Nephron progenitor cell (in vitro differentiated cells): Measurements from ENCODE around the gene RNF13.

Source experiments
- DNase-seq: peaks from one replicate; pipeline ENCODE4 v3.0.0; 2021
- H3K27ac Mint-ChIP-seq: 2 replicates; pipeline ENCODE4 v1.8.0; 2021; ENCODE audit warnings: mild to moderate bottlenecking, moderate library complexity, mixed read lengths
- H3K27me3 Mint-ChIP-seq: 2 replicates; pipeline ENCODE4 v1.8.0; 2021; ENCODE audit warnings: mild to moderate bottlenecking, low read depth, mixed read lengths; ENCODE audit not compliant: poor library complexity
- H3K36me3 Mint-ChIP-seq: 2 replicates; pipeline ENCODE4 v1.8.0; 2021; ENCODE audit warnings: low read depth, mixed read lengths
- H3K4me1 Mint-ChIP-seq: 2 replicates; pipeline ENCODE4 v1.8.0; 2021; ENCODE audit warnings: mixed read lengths
- H3K4me3 Mint-ChIP-seq: 2 replicates; pipeline ENCODE4 v1.8.0; 2021; ENCODE audit warnings: mild to moderate bottlenecking, moderate library complexity, mixed read lengths
- H3K9me3 Mint-ChIP-seq: 2 replicates; pipeline ENCODE4 v1.8.0; 2021; ENCODE audit warnings: mild to moderate bottlenecking, moderate library complexity, mixed read lengths
- TF ChIP-seq, protein P1 (sequence below): fragments of 200-600 bp; sonication (generic); IDR thresholded peaks from 2 replicates; pipeline ENCODE4 v1.5.0; 2021; ENCODE audit warnings: antibody characterized with exemption

Gene RNF13

DNA sequence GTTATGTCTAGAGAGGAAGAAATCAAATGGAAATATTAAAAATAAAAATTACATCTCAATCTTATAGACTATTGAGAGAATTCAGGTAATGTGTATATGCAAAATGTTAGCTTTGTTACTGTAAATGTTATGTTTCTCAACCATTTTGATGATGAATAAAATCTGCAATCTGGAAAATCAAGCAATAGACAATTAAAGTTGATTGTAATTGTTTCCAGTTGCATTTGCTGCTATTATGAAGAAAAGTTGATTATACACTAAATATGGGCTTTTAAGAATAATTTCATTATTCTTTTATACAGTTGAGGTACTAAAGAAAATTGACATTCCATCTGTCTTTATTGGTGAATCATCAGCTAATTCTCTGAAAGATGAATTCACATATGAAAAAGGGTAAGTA is 88.8 kb downstream of the RNF13 start:
- Mint-ChIP-seq H3K36me3 (peaks cover 4% of the 10 kb centered on the region), H3K9me3 (no peaks in the 10 kb centered on the region), H3K27ac (no peak overlapping the region), H3K4me3 (no peak overlapping the region), H3K4me1 (no peaks in the 10 kb centered on the region), H3K27me3 (peaks cover 3% of the 10 kb centered on the region)
- TF ChIP-seq, protein P1, sequence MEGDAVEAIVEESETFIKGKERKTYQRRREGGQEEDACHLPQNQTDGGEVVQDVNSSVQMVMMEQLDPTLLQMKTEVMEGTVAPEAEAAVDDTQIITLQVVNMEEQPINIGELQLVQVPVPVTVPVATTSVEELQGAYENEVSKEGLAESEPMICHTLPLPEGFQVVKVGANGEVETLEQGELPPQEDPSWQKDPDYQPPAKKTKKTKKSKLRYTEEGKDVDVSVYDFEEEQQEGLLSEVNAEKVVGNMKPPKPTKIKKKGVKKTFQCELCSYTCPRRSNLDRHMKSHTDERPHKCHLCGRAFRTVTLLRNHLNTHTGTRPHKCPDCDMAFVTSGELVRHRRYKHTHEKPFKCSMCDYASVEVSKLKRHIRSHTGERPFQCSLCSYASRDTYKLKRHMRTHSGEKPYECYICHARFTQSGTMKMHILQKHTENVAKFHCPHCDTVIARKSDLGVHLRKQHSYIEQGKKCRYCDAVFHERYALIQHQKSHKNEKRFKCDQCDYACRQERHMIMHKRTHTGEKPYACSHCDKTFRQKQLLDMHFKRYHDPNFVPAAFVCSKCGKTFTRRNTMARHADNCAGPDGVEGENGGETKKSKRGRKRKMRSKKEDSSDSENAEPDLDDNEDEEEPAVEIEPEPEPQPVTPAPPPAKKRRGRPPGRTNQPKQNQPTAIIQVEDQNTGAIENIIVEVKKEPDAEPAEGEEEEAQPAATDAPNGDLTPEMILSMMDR, result no peak
- no peak for DNase-seq

GRCh38 chr3:149902498-149903139 is 89.6 kb downstream of the RNF13 start:
- DNase-seq, result no peak
- no peaks in the 10 kb centered on the region for H3K9me3 Mint-ChIP-seq
- TF ChIP-seq, protein P1, result peak; percentile 12
- peaks cover 4% of the 10 kb centered on the region for H3K36me3 Mint-ChIP-seq
- no peaks in the 10 kb centered on the region for H3K4me1 Mint-ChIP-seq
- no peak overlapping the region for H3K27ac Mint-ChIP-seq
- no peak overlapping the region for H3K4me3 Mint-ChIP-seq
- H3K27me3 Mint-ChIP-seq, result peaks cover 3% of the 10 kb centered on the region

DNA sequence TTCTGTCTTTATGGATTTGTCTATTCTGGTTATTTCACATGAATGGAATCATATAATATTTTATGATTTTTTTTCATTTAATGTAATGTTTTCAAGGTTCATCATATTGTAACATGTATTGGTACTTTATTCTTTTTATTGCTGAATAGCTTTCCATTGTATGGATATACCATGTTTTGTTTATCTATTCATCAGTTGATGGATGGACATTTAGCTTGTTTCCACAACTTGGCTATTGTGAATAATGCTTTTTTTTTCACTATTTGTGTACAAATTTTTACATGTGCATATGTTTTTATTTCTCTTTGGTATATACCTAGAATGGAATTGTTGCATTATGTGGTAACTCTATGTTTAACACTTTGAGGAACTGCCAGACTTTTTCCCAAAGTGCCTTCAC is 93.0 kb downstream of the RNF13 start:
- TF ChIP-seq, protein P1, result no peak
- Mint-ChIP-seq H3K9me3 (no peaks in the 10 kb centered on the region), H3K27me3 (peaks cover 3% of the 10 kb centered on the region), H3K4me3 (no peak overlapping the region), H3K36me3 (peaks cover 4% of the 10 kb centered on the region), H3K4me1 (peaks cover 20% of the 10 kb centered on the region), H3K27ac (no peak overlapping the region)
- DNase-seq, result no peak

DNA sequence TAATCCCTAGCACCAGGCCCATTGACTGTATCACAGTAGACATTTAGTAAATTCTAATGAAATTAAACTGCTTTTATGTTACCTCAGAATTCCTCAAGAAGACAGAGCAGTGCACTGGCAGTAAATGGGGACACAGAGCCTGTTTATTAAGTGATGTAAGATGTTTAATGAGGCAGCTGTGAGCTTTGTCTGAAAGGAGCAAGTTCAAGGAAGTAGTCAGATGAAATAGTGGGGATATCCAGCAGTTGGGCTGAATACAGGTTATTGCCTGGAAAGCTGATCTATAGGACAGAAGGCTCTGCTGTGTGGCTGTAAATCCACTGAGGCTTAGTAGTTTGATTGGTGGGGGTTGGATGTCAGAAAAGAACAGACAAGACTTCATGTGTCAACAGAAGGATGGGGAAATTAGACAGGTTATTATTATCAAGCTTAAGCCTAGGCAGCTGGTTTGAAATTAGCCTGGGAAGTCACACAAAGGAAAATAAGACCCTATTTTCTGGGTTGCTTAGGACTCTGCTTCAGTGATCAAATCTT is 95.5 kb downstream of the RNF13 start:
- Mint-ChIP-seq H3K27me3 (peaks cover 3% of the 10 kb centered on the region), H3K27ac (peak overlapping the region; percentile 62), H3K36me3 (peaks cover 12% of the 10 kb centered on the region), H3K4me3 (no peak overlapping the region), H3K4me1 (peaks cover 20% of the 10 kb centered on the region), H3K9me3 (no peaks in the 10 kb centered on the region)
- TF ChIP-seq, protein P1, result no peak
- no peak for DNase-seq

- no peak overlapping the region for H3K4me3 Mint-ChIP-seq
- TF ChIP-seq, protein P1, result no peak
- DNase-seq, result no peak
- H3K27ac Mint-ChIP-seq, result peak overlapping the region; percentile 53
- peaks cover 20% of the 10 kb centered on the region for H3K4me1 Mint-ChIP-seq
- no peaks in the 10 kb centered on the region for H3K27me3 Mint-ChIP-seq
- H3K36me3 Mint-ChIP-seq, result peaks cover 26% of the 10 kb centered on the region
- no peaks in the 10 kb centered on the region for H3K9me3 Mint-ChIP-seq
These were observed 96.9 kb downstream of the RNF13 start for GRCh38 chr3:149909923-149910322.

- Mint-ChIP-seq H3K27ac (no peak overlapping the region), H3K9me3 (no peaks in the 10 kb centered on the region), H3K4me1 (no peaks in the 10 kb centered on the region), H3K4me3 (no peak overlapping the region), H3K27me3 (no peaks in the 10 kb centered on the region), H3K36me3 (peaks cover 47% of the 10 kb centered on the region)
- TF ChIP-seq, protein P1, result no peak
- no peak for DNase-seq
These were observed 104.2 kb downstream of the RNF13 start for GRCh38 chr3:149917124-149917667.
